ENCODE data around the gene PUM1.
A peak's percentile ranks its signal among the peaks of the same experiment; 100 is the strongest.

PUM1 gene

GRCh38 chr1:31010086-31010989 is 55.2 kb downstream of the PUM1 start:
- peak; percentile 37 for DNase-seq (ENCODE audit: low spot score)
- TF ChIP-seq CTCF (IDR thresholded peaks at IDR 0.05; ENCODE audit: extremely low read depth, missing control alignments), result no peak

GRCh38 chr1:31007462-31007991 is 58.0 kb downstream of the PUM1 start:
- TF ChIP-seq CTCF (IDR thresholded peaks at IDR 0.05; ENCODE audit: extremely low read depth, missing control alignments), result no peak
- no peak for DNase-seq (ENCODE audit: low spot score)

GRCh38 chr1:31006747-31007146 is 58.8 kb downstream of the PUM1 start:
- no peak for DNase-seq (ENCODE audit: low spot score)
- TF ChIP-seq CTCF (IDR thresholded peaks at IDR 0.05; ENCODE audit: extremely low read depth, missing control alignments), result no peak

GRCh38 chr1:31005617-31006166 is 59.8 kb downstream of the PUM1 start:
- TF ChIP-seq CTCF (IDR thresholded peaks at IDR 0.05; ENCODE audit: extremely low read depth, missing control alignments), result no peak
- DNase-seq (ENCODE audit: low spot score), result no peak

- DNase-seq (ENCODE audit: low spot score), result no peak
- TF ChIP-seq CTCF (IDR thresholded peaks at IDR 0.05; ENCODE audit: extremely low read depth, missing control alignments), result no peak
Observed at GRCh38 chr1:31005198-31005597, 60.3 kb downstream of the PUM1 start.

GRCh38 chr1:31004231-31004621 is 61.3 kb downstream of the PUM1 start:
- no peak for TF ChIP-seq CTCF (IDR thresholded peaks at IDR 0.05; ENCODE audit: extremely low read depth, missing control alignments)
- DNase-seq (ENCODE audit: low spot score), result no peak

GRCh38 chr1:31003613-31004230 is 61.8 kb downstream of the PUM1 start:
- DNase-seq (ENCODE audit: low spot score), result no peak
- no peak for TF ChIP-seq CTCF (IDR thresholded peaks at IDR 0.05; ENCODE audit: extremely low read depth, missing control alignments)
